Keratinocyte (primary cell): Measurements from ENCODE around the gene TP73. TPM values are rescaled to one million over a fixed set of nuclear protein-coding genes. Genes with fewer than 3 reads are reported as not detected.

Experiments
- DNase-seq: peaks from one replicate; pipeline ENCODE4 v3.0.0-alpha.2; 2011; ENCODE audit warnings: low read depth, missing footprints, low spot score
- FAIRE-seq: peaks from 2 replicates; lab custom pipeline; 2011; peaks lifted over from hg19 to GRCh38; lab: Jason Lieb, UNC
- H2AFZ ChIP-seq: 2 replicates; pipeline ENCODE4 v1.6.0; 2012; ENCODE audit warnings: low read length, control low read depth, inconsistent platforms; ENCODE audit not compliant: control insufficient read depth
- H3K27ac ChIP-seq: 2 replicates; pipeline ENCODE4 v1.5.1; 2011; ENCODE audit warnings: low read length; ENCODE audit not compliant: control insufficient read depth, insufficient read depth
- H3K27me3 ChIP-seq: 3 replicates; pipeline ENCODE4 v1.6.0; 2011; ENCODE audit warnings: low read length; ENCODE audit not compliant: control insufficient read depth, insufficient read depth; ENCODE audit errors: extremely low read depth
- H3K36me3 ChIP-seq, 2 experiments: 2 replicates in 1 of 2; 3 replicates in 1 of 2; pipeline ENCODE4 v1.5.1; 2011; ENCODE audit warnings: low read length in 2 of 2, mild to moderate bottlenecking in 1 of 2; ENCODE audit not compliant: control insufficient read depth in 2 of 2, insufficient read depth in 2 of 2; ENCODE audit errors: extremely low read depth in 1 of 2
- H3K4me1 ChIP-seq: 3 replicates; pipeline ENCODE4 v1.5.1; 2011; ENCODE audit warnings: low read length; ENCODE audit not compliant: control insufficient read depth, insufficient read depth; ENCODE audit errors: extremely low read depth
- H3K4me2 ChIP-seq: 3 replicates; pipeline ENCODE4 v1.6.0; 2011; ENCODE audit warnings: low read depth, low read length; ENCODE audit not compliant: control insufficient read depth, insufficient read depth; ENCODE audit errors: extremely low read depth
- H3K4me3 ChIP-seq, 3 experiments: fragments of 200-600 bp in 1 of 3; sonication (generic) in 1 of 3; 2 replicates in 2 of 3; 3 replicates in 1 of 3; pipeline ENCODE4 v1.5.1; 2011 to 2016; ENCODE audit warnings: low read length in 3 of 3, mild to moderate bottlenecking in 3 of 3, control low read depth in 2 of 3, inconsistent platforms in 1 of 3, low read depth in 1 of 3, mixed read lengths in 1 of 3, mixed run types in 1 of 3, moderate library complexity in 1 of 3; ENCODE audit not compliant: control insufficient read depth in 2 of 3, insufficient read depth in 2 of 3; ENCODE audit errors: extremely low read depth in 1 of 3
- H3K79me2 ChIP-seq: 2 replicates; pipeline ENCODE4 v1.6.0; 2012; ENCODE audit warnings: low read length; ENCODE audit not compliant: control insufficient read depth, insufficient read depth
- H3K9ac ChIP-seq: 3 replicates; pipeline ENCODE4 v1.6.0; 2011; ENCODE audit warnings: low read length; ENCODE audit not compliant: control insufficient read depth, insufficient read depth; ENCODE audit errors: extremely low read depth
- H3K9me1 ChIP-seq: 3 replicates; pipeline ENCODE4 v1.6.0; 2011; ENCODE audit warnings: low read length; ENCODE audit not compliant: control insufficient read depth, insufficient read depth; ENCODE audit errors: extremely low read depth
- H3K9me3 ChIP-seq: 2 replicates; pipeline ENCODE4 v1.5.1; 2012; ENCODE audit warnings: low read depth, low read length; ENCODE audit not compliant: control insufficient read depth
- H4K20me1 ChIP-seq: 3 replicates; pipeline ENCODE4 v1.6.0; 2011; ENCODE audit warnings: low read length; ENCODE audit not compliant: control insufficient read depth, insufficient read depth; ENCODE audit errors: extremely low read depth
- EZH2 ChIP-seq: IDR thresholded peaks from one replicate; pipeline ENCODE4 v1.6.1; 2012; ENCODE audit warnings: inconsistent platforms, mild to moderate bottlenecking, low read length, moderate library complexity
- dilution Hi-C: fragments of 300-500 bp; cut with MboI; formaldehyde crosslinking; loops from one replicate; pipeline ENCODE4 v1.7.0; 2020; ENCODE audit warnings: low sequenced_read_pairs; ENCODE audit not compliant: extremely low pct_ligation_motif_present
- polyA plus RNA-seq, 5 experiments: library from polyadenylated mRNA; depleted of rRNA in 3 of 5; stranded (reverse) in 3 of 5; stranded (forward) in 1 of 5; unstranded in 1 of 5; fragments of >200 nt; gene quantifications; 1 replicate in 1 of 5; 2 replicates in 3 of 5; 3 replicates in 1 of 5; pipeline versions ENCODE4 v1.2.1 to v1.2.3, GENCODE V29; 2011 to 2012; ENCODE audit warnings: missing spikeins in 2 of 5, low read depth in 1 of 5, low replicate concordance in 1 of 5
- TF ChIP-seq, protein P1 (sequence below), 3 experiments: IDR thresholded peaks in 1 of 3; conservative IDR thresholded peaks in 1 of 3; optimal IDR thresholded peaks in 1 of 3; 2 replicates in 2 of 3; 3 replicates in 1 of 3; pipeline versions ENCODE3 to v1.5.1; 2011; ENCODE audit warnings: low read length in 3 of 3, mild to moderate bottlenecking in 3 of 3, moderate library complexity in 2 of 3, control low read depth in 1 of 3, inconsistent platforms in 1 of 3; ENCODE audit not compliant: insufficient read depth in 2 of 3; ENCODE audit errors: extremely low read depth in 1 of 3

The TP73 gene
- polyA plus RNA-seq, 1 donor (not counting 4 experiments of a cell fraction or from before 2014, with no cell fraction given): 0.14 TPM

DNA sequence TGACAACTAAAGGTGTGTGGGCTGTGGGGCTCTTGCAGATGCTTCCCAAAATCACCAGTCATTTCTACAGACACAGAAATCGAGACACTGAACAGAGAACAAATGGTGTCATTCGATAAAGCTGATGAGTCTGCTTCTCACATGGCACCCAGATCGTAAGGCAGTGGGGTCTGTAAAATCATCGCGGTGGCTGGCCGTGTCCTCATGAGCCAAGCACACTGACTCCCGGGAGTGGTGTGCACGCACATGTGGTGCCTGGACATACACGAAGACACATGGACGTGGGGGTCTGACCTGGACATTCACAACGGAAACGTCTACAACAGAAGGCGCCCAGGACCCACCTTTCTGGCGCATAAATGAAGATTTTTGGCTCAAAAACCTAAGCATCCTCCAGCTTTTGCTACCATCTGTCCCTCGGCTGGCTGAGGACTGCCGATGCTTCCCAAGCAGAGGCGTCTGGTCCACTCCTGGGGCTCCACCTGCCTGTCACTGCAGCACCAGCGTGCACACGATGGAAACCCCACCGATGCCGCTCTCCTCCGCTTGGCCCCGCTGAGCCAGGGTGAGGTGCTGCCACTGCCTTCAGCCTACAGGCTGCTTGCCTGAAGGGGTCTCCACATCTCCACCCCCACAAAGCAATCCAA, 127.1 kb downstream of the TP73 start:
- TF ChIP-seq, protein P1, sequence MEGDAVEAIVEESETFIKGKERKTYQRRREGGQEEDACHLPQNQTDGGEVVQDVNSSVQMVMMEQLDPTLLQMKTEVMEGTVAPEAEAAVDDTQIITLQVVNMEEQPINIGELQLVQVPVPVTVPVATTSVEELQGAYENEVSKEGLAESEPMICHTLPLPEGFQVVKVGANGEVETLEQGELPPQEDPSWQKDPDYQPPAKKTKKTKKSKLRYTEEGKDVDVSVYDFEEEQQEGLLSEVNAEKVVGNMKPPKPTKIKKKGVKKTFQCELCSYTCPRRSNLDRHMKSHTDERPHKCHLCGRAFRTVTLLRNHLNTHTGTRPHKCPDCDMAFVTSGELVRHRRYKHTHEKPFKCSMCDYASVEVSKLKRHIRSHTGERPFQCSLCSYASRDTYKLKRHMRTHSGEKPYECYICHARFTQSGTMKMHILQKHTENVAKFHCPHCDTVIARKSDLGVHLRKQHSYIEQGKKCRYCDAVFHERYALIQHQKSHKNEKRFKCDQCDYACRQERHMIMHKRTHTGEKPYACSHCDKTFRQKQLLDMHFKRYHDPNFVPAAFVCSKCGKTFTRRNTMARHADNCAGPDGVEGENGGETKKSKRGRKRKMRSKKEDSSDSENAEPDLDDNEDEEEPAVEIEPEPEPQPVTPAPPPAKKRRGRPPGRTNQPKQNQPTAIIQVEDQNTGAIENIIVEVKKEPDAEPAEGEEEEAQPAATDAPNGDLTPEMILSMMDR (optimal IDR thresholded peaks at IDR 0.05 in 1 of 3, IDR thresholded peaks at IDR 0.05 in 1 of 3, conservative IDR thresholded peaks at IDR 0.05 in 1 of 3; ENCODE audit: extremely low read depth in 1 of 3, insufficient read depth in 2 of 3, low read length in 3 of 3): no peak
- no peak for TF ChIP-seq EZH2
- Histone ChIP-seq H3K27me3 (no peaks in the 10 kb centered on the region), H3K79me2 (no peaks in the 10 kb centered on the region), H3K27ac (no peak overlapping the region), H3K4me1 (no peaks in the 10 kb centered on the region), H3K9me3 (no peaks in the 10 kb centered on the region), H3K36me3 (peaks cover 26 to 33% of the 10 kb centered on the region in 2 experiments), H3K4me3 (no peak overlapping the region), H3K4me2 (no peak overlapping the region), H4K20me1 (no peaks in the 10 kb centered on the region), H3K9me1 (no peaks in the 10 kb centered on the region), H2AFZ (no peak overlapping the region), H3K9ac (no peak overlapping the region)
- dilution Hi-C loops: no loop called here
- no peak for DNase-seq
- FAIRE-seq: no peak

DNA sequence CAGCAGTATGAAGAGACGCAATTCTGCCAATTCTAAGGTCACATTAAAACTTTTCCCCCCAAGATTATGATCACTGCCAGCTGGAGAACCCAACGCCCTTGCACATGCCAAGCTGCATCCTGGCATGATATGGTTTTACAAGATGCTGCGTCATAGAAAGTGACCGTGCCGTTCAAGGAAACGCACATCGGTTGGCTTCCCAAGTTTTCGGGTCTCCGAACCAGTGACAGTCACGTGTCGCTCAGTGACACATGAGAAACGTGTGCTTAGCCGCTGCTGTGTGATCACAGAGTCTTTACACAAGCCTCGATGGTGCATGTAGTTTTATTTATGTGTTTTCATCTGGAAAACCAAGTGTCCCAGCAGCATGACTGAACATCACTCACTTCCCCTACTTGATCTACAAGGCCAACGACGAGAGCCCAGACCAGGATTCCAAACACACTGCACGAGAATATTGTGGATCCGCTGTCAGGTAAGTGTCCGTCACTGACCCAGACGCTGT, 127.6 kb downstream of the TP73 start:
- Histone ChIP-seq H3K9me3 (no peaks in the 10 kb centered on the region), H3K27me3 (no peaks in the 10 kb centered on the region), H3K4me3 (no peak overlapping the region), H3K27ac (no peak overlapping the region), H3K36me3 (peaks cover 26 to 37% of the 10 kb centered on the region in 2 experiments), H3K4me2 (no peak overlapping the region), H4K20me1 (no peaks in the 10 kb centered on the region), H3K9me1 (no peaks in the 10 kb centered on the region), H3K4me1 (no peaks in the 10 kb centered on the region), H3K79me2 (no peaks in the 10 kb centered on the region), H3K9ac (no peak overlapping the region), H2AFZ (no peak overlapping the region)
- FAIRE-seq (no peak), DNase-seq (no peak)
- TF ChIP-seq, protein P1 (optimal IDR thresholded peaks at IDR 0.05 in 1 of 3, IDR thresholded peaks at IDR 0.05 in 1 of 3, conservative IDR thresholded peaks at IDR 0.05 in 1 of 3; ENCODE audit: extremely low read depth in 1 of 3, insufficient read depth in 2 of 3, low read length in 3 of 3): no peak
- no peak for TF ChIP-seq EZH2
- dilution Hi-C loops: no loop called here
